Fibroblast of mammary gland (primary cell): Measurements from ENCODE around the gene TNK2.
"Not testable (repeated sequence)": the region's sequence is repeated elsewhere in the genome, so short reads cannot be mapped to it uniquely, and the experiment has no call there.

Experiments
- DNase-seq: peaks from one replicate; pipeline ENCODE4 v3.0.0-alpha.2; 2010; ENCODE audit warnings: low read depth
- H3K4me3 ChIP-seq: 2 replicates; pipeline ENCODE4 v1.5.1; 2011; ENCODE audit warnings: low read depth, mild to moderate bottlenecking, low read length, moderate library complexity; ENCODE audit not compliant: control insufficient read depth
- CTCF ChIP-seq: conservative IDR thresholded peaks from 2 replicates; pipeline ENCODE4 v1.5.1; 2011; ENCODE audit warnings: low read depth, low read length, inconsistent platforms; ENCODE audit not compliant: control insufficient read depth, insufficient read depth

The TNK2 gene

GRCh38 chr3:195876297-195877064 lies 31.9 kb downstream of the TNK2 start:
- DNase-seq: no peak
- H3K4me3 ChIP-seq: no peak overlapping the region
- TF ChIP-seq CTCF: no peak

- no peak overlapping the region for H3K4me3 ChIP-seq
- TF ChIP-seq CTCF: no peak
- DNase-seq: no peak
Observed at GRCh38 chr3:195875482-195876236, 32.7 kb downstream of the TNK2 start.

GRCh38 chr3:195873971-195874370 lies 34.4 kb downstream of the TNK2 start:
- no peak overlapping the region for H3K4me3 ChIP-seq
- DNase-seq: peak; percentile 41
- no peak for TF ChIP-seq CTCF

GRCh38 chr3:195873281-195873887 lies 35.0 kb downstream of the TNK2 start:
- no peak overlapping the region for H3K4me3 ChIP-seq
- no peak for TF ChIP-seq CTCF
- no peak for DNase-seq

GRCh38 chr3:195872800-195873199 lies 35.6 kb downstream of the TNK2 start:
- DNase-seq: no peak
- no peak for TF ChIP-seq CTCF
- H3K4me3 ChIP-seq: no peak overlapping the region

GRCh38 chr3:195872097-195872496 lies 36.3 kb downstream of the TNK2 start:
- no peak for DNase-seq
- H3K4me3 ChIP-seq: no peak overlapping the region
- TF ChIP-seq CTCF: no peak

- DNase-seq, H3K4me3 ChIP-seq: not testable (repeated sequence)
Observed at GRCh38 chr3:195871686-195872085, 36.7 kb downstream of the TNK2 start.
